Right lobe of liver (tissue), 4 donors: ENCODE measurements around the gene WHRN.

Experiments
- POLR2A ChIP-seq: fragments of 450-650 bp; IDR thresholded peaks from one replicate; pipeline ENCODE4 v1.6.1; 2017; ENCODE audit warnings: antibody characterized with exemption, mild to moderate bottlenecking
- TF ChIP-seq, protein P1 (sequence below), 4 donors: fragments of 200-600 bp in 3 of 4; fragments of 450-650 bp in 1 of 4; IDR thresholded peaks; one replicate each; pipeline versions ENCODE4 v1.5.1 to v1.8.0; 2016 to 2022; ENCODE audit warnings: antibody characterized with exemption in 4 of 4, mild to moderate bottlenecking in 2 of 4
- donor health status: DM: no; HTN: no; CAD: no.
- donor health status: DM: no; HTN: no; CAD: no.
- donor health status: DM: no; HTN: yes; CAD: no.

DNA sequence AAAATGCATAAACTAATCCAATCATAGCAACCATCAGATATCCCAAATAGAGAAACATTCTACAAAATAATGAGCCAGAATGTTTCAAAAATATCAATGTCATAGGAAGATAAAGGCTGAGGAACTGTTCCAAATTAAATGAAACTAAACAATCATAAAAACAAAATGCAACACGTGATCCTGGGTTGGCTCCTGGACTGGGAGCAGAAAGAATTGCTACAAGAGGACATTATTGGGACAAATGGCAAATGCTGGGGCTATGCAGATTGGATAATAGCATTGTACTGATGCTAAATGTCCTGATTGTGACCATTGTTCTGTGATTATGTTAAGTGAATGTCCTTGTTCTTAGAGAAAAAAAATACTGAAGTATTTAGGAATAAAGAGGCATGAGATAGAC, 63.3 kb downstream of the WHRN start:
- TF ChIP-seq, protein P1, sequence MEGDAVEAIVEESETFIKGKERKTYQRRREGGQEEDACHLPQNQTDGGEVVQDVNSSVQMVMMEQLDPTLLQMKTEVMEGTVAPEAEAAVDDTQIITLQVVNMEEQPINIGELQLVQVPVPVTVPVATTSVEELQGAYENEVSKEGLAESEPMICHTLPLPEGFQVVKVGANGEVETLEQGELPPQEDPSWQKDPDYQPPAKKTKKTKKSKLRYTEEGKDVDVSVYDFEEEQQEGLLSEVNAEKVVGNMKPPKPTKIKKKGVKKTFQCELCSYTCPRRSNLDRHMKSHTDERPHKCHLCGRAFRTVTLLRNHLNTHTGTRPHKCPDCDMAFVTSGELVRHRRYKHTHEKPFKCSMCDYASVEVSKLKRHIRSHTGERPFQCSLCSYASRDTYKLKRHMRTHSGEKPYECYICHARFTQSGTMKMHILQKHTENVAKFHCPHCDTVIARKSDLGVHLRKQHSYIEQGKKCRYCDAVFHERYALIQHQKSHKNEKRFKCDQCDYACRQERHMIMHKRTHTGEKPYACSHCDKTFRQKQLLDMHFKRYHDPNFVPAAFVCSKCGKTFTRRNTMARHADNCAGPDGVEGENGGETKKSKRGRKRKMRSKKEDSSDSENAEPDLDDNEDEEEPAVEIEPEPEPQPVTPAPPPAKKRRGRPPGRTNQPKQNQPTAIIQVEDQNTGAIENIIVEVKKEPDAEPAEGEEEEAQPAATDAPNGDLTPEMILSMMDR (IDR thresholded peaks at IDR 0.05) = no peak
- TF ChIP-seq POLR2A = no peak
